Tibial nerve (tissue), 4 donors: ENCODE measurements around the gene MPPE1.

Experiments
- CTCF ChIP-seq, 5 experiments: fragments of 200-600 bp in 3 of 5; fragments of 450-650 bp in 2 of 5; sonication (generic) in 3 of 5; IDR thresholded peaks; one replicate each; pipeline ENCODE4 v1.5.1; 2016 to 2019; ENCODE audit warnings: antibody characterized with exemption in 5 of 5, mild to moderate bottlenecking in 3 of 5, moderate library complexity in 2 of 5
- EP300 ChIP-seq, 2 donors: sonication (generic); formaldehyde crosslinking; IDR thresholded peaks; one replicate each; pipeline ENCODE4 v1.6.1; 2017; ENCODE audit warnings: antibody characterized with exemption in 2 of 2, mild to moderate bottlenecking in 1 of 2

- TF ChIP-seq CTCF (IDR thresholded peaks at IDR 0.05) (no peak), EP300 (IDR thresholded peaks at IDR 0.05) (no peak)
These were observed 917 bp downstream of the MPPE1 start for GRCh38 chr18:11906926-11907874.
